NK-92 (cell line): ENCODE data around the gene PTPDC1.

ENCODE experiments used
- DNase-seq: peaks from one replicate; lab custom pipeline; 2025; ENCODE audit not compliant: unreplicated experiment; lab: John Stamatoyannopoulos, UW

PTPDC1 gene, protein sequence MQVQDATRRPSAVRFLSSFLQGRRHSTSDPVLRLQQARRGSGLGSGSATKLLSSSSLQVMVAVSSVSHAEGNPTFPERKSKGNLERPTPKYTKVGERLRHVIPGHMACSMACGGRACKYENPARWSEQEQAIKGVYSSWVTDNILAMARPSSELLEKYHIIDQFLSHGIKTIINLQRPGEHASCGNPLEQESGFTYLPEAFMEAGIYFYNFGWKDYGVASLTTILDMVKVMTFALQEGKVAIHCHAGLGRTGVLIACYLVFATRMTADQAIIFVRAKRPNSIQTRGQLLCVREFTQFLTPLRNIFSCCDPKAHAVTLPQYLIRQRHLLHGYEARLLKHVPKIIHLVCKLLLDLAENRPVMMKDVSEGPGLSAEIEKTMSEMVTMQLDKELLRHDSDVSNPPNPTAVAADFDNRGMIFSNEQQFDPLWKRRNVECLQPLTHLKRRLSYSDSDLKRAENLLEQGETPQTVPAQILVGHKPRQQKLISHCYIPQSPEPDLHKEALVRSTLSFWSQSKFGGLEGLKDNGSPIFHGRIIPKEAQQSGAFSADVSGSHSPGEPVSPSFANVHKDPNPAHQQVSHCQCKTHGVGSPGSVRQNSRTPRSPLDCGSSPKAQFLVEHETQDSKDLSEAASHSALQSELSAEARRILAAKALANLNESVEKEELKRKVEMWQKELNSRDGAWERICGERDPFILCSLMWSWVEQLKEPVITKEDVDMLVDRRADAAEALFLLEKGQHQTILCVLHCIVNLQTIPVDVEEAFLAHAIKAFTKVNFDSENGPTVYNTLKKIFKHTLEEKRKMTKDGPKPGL

DNA sequence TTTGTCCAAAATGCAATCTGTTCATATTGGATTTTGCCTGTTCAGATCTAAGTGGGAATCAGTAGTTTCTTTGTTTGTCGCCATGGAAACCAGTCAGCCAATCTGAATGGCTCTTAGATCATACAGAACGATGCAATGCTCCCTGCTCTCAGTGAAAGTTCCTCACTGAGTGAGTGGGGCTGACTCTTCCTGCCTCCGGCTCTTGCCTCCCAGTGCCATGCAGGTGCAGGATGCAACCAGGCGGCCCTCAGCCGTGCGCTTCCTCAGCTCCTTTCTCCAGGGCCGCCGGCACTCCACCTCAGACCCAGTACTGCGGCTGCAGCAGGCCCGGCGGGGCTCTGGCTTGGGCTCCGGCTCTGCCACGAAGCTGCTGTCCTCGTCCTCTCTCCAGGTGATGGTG, at the start of gene PTPDC1:
Gene PTPDC1, plus strand, starts transcription at position 151 of the 400 bp plus-strand sequence. Its CDS starts 67 bp downstream, at position 218.
- DNase-seq = no peak

DNA sequence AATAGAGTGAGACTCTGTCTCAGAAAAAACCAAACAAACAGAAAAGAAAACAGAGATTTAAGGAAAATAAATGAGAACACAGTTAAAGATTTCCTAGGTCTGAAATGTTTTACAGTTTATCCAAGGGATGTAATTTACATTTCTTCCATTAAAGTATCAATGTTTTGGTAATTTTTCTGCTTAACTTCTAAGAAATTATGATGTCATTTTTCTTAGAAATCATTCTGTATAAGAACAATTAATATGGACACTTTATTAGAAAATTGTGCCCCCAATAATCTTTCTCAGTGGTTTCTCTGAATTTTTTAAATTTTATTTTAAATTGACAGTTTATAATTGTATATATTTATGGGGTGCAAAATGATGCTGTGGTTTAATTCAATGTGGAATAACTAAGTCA, 49.8 kb upstream of the PTPDC1 start:
- DNase-seq = no peak

DNA sequence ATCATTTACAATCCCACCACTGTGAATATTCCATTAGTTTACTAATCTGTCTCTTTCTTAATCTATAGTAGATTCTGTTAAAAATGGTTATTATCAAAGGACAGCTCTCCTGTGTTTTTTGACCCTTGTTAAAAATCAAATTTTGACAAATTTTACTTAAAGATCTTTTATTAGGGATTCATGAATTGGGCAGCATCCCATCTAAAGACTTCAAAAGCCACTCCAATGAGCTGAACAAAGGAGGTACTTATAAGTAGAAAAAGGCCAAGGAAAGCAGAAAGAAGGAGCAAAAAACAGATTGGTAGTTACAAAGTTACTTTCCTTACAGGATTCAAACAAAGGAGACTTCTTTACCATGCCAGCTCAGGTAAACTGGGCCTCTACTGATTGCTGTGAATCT, 44.5 kb upstream of the PTPDC1 start:
- DNase-seq = no peak

DNA sequence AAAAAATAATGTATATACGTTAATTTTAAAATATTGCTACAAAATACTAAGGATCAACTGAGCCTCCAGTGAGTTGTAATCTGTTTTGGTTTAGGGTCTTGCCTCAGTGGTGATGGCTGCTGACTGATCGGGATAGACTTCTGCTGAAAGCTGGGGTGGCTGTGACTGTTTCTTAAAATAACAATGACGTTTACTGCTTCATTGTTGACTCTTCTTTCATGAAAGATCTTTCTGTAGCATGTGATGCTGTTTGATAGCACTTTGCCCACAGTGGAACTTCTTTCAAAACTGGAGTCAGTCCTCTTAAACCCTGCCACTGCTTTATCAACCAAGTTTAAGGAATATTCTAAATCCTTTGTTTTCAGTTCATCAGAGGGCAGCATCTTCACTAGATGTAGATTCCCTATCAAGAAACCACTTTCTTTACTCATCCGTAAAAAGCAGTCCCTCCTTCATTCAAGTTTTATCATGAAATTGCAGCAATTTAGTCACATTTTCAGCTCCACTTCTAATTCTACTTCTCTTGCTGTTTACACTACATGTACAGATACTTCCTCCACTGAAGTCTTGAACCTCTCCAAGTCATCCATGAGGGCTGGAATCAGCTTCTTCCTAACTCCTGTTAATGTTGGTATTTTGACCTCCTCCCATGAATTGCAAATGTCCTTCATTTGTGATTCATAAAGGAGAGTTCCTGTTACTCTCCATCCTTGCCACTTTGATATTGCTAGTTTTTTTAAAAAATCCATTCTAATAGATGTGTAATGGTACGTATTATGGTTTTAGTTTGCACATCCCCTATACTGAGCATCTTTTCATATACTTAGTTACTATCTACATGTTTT, 41.5 kb upstream of the PTPDC1 start:
- no peak for DNase-seq

DNA sequence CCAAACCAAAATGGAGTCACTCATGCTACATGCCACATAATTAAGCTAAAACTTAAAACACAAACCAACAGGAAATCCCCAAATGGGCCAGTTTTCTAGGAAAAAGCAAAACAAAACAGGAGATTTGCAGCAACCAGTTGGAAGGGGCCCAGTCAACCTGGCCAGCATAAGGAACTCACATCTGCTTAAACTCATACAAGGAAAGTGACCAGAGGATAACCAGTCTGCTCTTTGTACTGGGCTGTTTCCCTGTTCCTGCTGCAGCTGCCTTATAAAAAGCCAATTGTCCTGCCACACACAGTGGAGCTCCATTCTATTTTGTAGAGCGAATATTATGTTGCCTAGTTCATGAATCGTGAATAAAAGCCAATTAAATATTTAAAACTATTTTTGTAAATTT, 29.5 kb upstream of the PTPDC1 start:
- DNase-seq = no peak

DNA sequence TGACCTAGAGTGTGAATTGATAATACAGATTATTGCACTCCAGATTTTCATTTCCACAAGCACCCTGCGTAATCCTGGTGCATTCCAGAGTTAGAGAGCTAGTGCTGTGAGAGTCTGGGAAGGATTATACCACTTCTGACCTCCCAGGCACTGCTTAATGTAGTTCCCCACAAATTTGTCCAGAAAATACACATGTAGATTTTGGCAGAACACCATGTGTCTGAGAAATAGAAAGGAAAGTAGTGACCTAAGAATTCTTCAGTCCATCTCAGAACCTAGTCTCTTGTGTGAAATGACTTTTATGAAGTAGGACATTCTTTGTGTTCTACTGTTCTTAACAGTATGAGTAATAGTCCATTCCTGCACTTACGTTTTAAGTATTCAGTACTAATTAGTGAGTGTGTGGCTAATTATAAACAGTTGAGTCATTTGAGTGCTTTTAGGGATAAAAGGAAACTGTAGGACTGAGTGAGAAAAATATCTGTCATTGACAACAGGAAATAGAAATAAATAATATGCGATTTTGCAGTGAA, 27.8 kb upstream of the PTPDC1 start:
- no peak for DNase-seq

DNA sequence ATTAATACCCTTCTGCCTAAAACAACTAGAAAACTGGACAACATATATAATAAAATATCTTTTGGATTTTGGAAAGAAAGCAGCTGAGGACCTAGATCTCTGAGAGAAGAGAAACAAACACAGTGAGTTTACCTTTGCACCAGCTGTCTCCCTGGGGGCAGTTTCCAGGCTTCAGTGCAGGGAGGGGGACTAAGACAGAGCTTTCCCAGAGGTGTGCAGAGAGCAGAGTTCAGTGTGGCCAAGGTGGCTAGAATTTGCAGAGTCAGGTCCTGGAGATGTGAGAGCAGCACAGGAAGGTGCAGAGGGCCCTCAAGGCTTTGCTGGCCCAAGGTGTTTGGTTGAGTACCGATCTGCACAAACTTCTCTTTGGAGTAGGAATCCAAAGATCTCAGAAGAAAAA, 26.3 kb upstream of the PTPDC1 start:
- no peak for DNase-seq

DNA sequence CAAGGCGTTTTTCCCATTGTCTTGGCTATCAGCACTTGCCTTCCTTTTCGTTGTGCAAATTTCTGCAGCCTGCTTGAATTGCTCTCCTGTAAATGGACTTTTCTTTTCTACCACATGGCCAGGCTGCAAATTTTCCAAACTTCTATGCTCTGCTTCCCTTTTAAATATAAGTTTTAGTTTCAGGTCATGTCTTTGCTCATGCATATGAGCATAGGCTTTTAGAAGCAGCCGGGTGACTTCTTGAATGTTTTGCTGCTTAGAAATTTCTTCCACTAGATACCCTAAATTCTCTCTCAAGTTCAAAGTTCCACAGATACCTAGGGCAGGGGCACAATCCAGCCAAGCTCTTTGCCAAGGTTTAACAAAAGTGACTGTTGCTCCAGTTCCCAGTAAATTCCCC, 22.4 kb upstream of the PTPDC1 start:
- no peak for DNase-seq

DNA sequence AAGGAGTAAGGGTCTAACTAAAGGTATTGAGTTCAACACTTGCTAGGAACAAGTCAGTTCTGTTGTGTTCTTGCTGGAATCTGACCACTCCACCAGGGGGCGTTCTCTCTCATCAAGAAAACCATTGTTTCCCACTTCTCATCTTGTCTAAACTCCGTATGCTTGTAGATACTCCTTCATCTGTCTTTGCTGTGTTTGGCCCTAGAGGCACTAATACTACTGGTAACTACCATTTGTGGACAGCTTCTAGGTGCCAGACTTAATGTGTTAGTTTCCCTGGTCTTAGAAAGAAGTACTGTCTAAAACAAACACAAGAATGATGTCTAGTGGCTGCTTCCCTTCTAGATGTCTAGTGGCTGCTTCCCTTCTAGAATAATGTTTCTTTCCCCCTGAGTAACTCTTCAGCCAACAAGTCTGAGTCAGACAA, 18.7 kb upstream of the PTPDC1 start:
- DNase-seq = no peak

DNA sequence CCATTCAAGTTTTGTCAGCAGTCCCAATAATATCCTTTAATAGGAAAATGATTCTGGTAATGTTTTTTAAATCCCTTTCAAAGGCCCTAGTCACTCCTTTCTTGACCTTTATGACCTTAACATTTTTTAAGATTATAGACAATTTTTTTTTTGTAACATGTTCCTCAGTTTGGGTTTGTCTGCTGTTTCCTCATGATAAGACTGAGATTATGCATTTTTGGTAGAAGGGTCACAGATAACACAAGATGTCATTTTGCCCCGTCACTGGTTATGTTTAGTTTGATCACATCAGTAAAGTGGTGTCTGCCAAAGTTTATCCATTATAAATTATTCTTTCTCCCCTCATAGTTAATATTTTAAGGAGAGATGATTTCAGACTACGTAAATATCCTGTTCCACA, 16.0 kb upstream of the PTPDC1 start:
- no peak for DNase-seq

DNA sequence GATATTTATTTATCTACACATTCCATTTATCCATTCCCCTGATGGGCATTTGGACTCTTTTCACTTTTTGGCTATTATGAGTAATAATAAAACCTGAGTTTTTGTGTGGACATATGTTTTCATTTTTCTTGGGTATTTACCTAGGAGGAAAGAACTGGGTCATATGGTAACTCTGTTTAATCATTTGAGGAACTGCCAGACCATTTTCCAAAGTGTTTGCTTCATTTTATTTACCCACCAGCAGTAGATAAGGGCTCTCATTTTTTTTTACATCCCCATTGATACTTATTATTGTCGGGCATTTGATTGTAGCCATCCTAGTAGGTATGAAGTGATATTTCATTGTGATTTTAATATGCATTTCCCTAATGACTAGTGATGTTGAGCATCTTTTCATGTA, 7.7 kb upstream of the PTPDC1 start:
- DNase-seq = no peak

DNA sequence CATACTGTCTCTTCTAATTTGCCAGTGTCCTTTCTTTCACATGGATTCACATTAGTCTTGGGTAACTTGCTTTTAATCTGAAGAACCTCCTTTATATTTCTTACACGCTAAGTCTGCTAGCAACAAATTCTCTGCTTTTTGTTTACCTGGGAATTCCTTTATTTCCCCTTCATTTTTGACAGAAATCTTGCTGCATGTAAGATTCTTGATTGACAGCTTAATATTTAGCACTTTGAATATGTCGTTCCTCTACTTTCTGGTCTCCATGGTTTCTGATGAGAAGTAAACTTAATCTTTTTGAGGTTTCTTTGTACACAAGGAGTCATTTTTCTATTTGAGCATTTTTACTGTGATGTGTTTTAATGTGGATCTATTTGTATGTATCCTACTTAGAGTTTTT, 6.2 kb upstream of the PTPDC1 start:
- DNase-seq = no peak

DNA sequence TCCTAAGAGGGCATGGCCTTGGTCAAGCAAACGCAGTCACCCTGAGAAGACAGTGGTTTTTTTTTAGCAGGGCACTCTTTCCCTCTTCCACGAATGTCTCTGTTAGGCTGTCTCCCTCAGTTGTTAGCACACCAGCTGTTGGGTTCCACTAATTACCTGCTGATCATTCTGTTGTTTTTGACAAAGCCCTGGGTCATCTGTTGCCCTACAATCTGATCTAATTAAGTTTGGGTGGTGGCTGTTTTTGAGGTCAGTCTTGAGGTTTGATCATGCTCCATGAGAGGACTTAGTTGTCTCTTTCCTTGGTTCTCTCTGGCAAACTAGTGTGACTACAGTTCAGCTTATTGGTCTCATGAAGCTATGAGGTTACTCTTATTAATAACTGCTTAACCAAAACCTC, 5.0 kb upstream of the PTPDC1 start:
- DNase-seq = no peak

DNA sequence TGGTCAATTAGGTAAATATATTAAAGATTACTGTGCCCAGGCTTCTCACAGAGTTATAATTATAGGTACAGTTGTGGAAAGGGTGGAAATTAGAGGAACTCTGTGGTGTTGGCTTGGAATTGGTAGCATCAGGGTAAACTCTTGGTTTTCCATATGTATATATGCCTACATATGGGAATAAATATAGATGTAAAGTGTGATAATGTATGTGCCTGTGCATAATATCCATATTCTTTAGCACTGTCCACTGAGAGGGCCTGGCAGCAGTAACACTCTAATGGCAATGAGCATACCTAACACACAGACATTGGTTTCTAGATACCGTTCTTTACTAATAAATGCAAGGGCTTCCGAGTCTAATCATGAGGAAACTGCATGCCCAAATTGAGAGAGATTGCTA, 4.0 kb upstream of the PTPDC1 start:
- no peak for DNase-seq

DNA sequence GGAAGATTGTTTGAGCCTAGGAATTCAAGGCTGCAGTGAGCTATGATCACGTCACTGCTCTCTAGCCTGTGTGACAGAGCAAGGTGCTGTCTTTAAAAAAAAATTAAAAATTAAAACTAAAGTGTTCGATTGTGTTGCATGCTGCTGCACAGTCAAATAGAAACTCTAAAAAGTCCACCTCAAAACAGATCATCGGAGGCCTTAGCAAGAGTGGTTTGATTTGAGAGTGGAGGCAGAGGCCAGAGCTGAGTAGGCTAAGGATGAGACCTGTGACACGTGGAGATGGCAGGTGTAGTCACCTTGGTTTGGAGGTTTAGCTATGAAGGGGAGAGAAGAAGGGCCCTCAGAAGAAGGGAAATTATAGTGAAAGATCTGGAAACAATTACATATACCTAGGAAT, 2.8 kb upstream of the PTPDC1 start:
- no peak for DNase-seq

DNA sequence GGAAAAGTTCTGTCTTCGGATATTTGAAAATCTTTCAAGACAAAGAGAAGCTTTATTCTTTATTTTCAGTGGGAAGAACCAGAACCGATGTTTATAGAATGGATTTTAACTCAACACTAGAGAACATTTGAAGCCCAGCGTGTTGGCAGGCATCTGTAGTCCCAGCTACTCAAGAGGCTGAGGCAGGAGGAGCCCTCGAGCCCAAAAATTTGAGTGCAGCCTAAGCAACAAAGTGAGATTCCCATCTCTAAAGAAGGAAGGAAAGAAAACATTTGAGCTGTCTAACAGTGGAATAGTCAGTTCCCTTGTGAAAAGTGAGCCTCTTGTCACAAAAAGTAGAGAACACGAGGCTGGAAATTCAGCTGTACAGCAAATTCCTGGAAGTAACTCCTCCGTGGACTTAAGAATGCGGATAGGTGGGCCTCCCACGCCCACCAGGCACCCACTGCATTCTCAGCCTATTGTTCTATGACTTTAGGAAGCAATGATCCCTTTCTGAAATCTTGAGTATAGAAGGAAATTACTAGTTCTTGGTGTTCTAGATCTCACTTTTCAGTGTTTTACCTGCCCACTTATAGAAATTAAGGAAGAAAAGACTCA, 2.3 kb upstream of the PTPDC1 start:
- no peak for DNase-seq

DNA sequence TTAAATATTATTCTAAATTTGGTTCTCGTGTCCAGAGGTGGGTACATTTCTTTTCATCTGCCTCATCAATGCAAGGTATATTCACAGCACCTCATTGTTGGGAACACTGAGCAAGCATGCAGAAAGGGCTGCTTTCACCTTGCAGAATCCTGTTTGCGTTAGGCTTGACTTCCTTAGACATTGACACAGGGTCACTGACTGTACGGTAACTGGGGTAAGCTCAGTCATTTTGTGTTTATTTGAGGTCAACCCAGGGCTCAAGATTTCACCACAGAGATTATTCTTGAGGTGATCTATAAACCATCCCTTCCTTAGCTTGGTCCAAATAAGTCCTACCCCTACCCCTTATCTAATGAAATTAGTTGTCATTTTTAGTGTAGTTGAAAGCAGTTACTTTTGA, 1.7 kb upstream of the PTPDC1 start:
- no peak for DNase-seq

DNA sequence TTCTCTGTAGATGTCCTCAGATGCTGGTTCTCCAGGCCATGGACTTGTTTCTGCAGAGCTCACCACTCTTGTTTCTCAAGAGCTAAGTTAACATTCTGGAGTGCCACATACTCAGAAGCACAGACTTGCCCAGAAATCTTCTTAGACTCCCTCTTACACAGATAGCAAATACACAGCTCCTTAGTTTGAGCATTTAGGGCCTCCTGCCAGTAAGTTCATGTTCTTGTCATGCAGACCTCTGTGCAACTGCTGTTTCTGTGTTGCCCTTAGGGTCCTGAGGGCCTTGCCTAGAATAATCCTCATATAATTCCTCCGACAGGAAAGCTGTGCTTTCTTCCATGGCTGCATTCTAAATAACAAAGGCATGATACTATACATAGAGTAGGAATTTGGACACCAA, 1.3 kb upstream of the PTPDC1 start:
- DNase-seq = no peak

DNA sequence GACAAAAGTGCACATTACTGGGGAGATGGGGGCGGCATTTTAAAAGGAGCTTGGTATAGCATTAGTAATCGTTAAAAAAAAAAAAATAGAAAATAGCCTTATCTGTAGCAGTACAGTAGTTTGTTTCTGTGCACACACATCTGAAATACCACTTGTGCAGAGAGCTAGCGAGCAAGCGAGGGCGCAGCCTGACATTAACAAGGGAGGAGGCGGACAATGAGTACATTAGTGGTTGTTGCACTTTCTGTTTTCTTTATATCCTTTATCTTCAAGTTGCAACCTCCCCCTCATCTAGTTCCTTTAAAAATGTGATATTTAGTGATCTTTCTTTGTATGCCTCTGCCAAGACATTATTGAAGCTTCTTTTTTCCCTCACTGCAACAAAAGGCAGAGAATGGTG, 880 bp upstream of the PTPDC1 start:
- DNase-seq = no peak

DNA sequence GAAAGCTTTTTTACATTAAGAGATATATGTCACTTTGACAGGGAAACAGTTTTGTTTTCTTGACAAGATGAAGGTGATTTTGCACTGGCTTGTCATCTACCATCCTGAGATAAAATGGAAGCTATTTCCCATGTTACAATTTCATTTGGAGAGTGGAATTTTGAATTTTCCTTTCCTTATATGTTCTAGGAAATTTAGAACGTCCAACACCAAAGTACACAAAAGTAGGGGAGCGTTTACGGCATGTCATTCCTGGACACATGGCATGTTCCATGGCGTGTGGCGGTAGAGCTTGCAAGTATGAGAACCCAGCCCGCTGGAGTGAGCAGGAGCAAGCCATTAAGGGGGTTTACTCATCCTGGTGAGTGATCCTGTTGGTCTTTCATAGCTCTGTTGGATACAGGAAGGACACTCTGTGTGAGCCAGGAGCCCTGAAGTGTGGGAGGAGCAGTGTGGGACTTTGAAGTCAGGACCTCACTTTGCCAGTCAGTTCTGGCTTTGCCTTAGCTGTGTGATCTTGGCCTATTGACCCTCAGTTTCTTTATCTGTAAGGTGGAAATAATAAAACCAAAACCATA, 887 bp downstream of the PTPDC1 start:
- DNase-seq = no peak
